ENCODE data around the gene COPS2. TPM values are rescaled to one million over a fixed set of nuclear protein-coding genes. Genes with fewer than 3 reads are reported as not detected.

COPS2 gene
- total and polyA plus RNA-seq, 2 experiments from 2014 or later, result 37.4 to 97.9 TPM

- TF ChIP-seq EZH2phosphoT487 (IDR thresholded peaks at IDR 0.05; ENCODE audit: low read depth, severe bottlenecking, unreplicated experiment) (no peak), CTCF (IDR thresholded peaks at IDR 0.05; ENCODE audit: poor library complexity) (no peak), EZH2 (IDR thresholded peaks at IDR 0.05; ENCODE audit: borderline replicate concordance) (no peak)
- H3K79me2 ChIP-seq, result no peaks in the 10 kb centered on the region
- no peaks in the 10 kb centered on the region for H3K36me3 ChIP-seq (replicated peaks; ENCODE audit: insufficient read depth, low read depth)
- no peaks in the 10 kb centered on the region for H3K9me2 ChIP-seq (replicated peaks; ENCODE audit: insufficient read depth)
- H3K4me1 ChIP-seq (ENCODE audit: insufficient read depth), result no peaks in the 10 kb centered on the region
- H3K27ac ChIP-seq, result no peak overlapping the region
- DNase-seq (ENCODE audit: low spot score), result no peak
- no peak overlapping the region for H2AFZ ChIP-seq
- no peaks in the 10 kb centered on the region for H3K27me3 ChIP-seq
- H3K4me3 ChIP-seq, result no peak overlapping the region
- 68% methylated on average over 2 of the region's 2 CpGs for WGBS (ENCODE audit: low lambda C conversion rate, missing lambda C conversion rate)
- H3K4me2 ChIP-seq, result no peak overlapping the region
- no peaks in the 10 kb centered on the region for H4K20me1 ChIP-seq (ENCODE audit: insufficient read depth, poor library complexity, severe bottlenecking)
- H3K9me3 ChIP-seq (ENCODE audit: low read depth), result no peaks in the 10 kb centered on the region
These were observed 31.0 kb downstream of the COPS2 start for GRCh38 chr15:49124371-49124770.

GRCh38 chr15:49122541-49123062, 32.8 kb downstream of the COPS2 start:
- Histone ChIP-seq H3K9me3 (ENCODE audit: low read depth) (no peaks in the 10 kb centered on the region), H3K9me2 (replicated peaks; ENCODE audit: insufficient read depth) (no peaks in the 10 kb centered on the region), H4K20me1 (ENCODE audit: insufficient read depth, poor library complexity, severe bottlenecking) (no peaks in the 10 kb centered on the region), H3K4me2 (no peak overlapping the region), H3K4me3 (no peak overlapping the region), H3K36me3 (replicated peaks; ENCODE audit: insufficient read depth, low read depth) (no peaks in the 10 kb centered on the region), H3K27me3 (no peaks in the 10 kb centered on the region), H2AFZ (no peak overlapping the region), H3K27ac (no peak overlapping the region), H3K4me1 (ENCODE audit: insufficient read depth) (no peaks in the 10 kb centered on the region), H3K79me2 (no peaks in the 10 kb centered on the region)
- 69% methylated on average over 1 of the region's 1 CpG for WGBS (ENCODE audit: low lambda C conversion rate, missing lambda C conversion rate)
- DNase-seq (ENCODE audit: low spot score), result no peak
- TF ChIP-seq CTCF (IDR thresholded peaks at IDR 0.05; ENCODE audit: poor library complexity), result no peak
- TF ChIP-seq EZH2phosphoT487 (IDR thresholded peaks at IDR 0.05; ENCODE audit: low read depth, severe bottlenecking, unreplicated experiment), result no peak
- no peak for TF ChIP-seq EZH2 (IDR thresholded peaks at IDR 0.05; ENCODE audit: borderline replicate concordance)

GRCh38 chr15:49121901-49122300, 33.5 kb downstream of the COPS2 start:
- H3K27ac ChIP-seq, result no peak overlapping the region
- no peaks in the 10 kb centered on the region for H3K79me2 ChIP-seq
- WGBS (ENCODE audit: low lambda C conversion rate, missing lambda C conversion rate), result 75% methylated on average over 1 of the region's 1 CpG
- no peaks in the 10 kb centered on the region for H3K36me3 ChIP-seq (replicated peaks; ENCODE audit: insufficient read depth, low read depth)
- no peak overlapping the region for H3K4me3 ChIP-seq
- no peaks in the 10 kb centered on the region for H3K27me3 ChIP-seq
- no peak overlapping the region for H2AFZ ChIP-seq
- no peaks in the 10 kb centered on the region for H3K9me3 ChIP-seq (ENCODE audit: low read depth)
- DNase-seq (ENCODE audit: low spot score), result no peak
- H3K4me2 ChIP-seq, result no peak overlapping the region
- H3K9me2 ChIP-seq (replicated peaks; ENCODE audit: insufficient read depth), result no peaks in the 10 kb centered on the region
- no peaks in the 10 kb centered on the region for H3K4me1 ChIP-seq (ENCODE audit: insufficient read depth)
- no peaks in the 10 kb centered on the region for H4K20me1 ChIP-seq (ENCODE audit: insufficient read depth, poor library complexity, severe bottlenecking)
- no peak for TF ChIP-seq EZH2 (IDR thresholded peaks at IDR 0.05; ENCODE audit: borderline replicate concordance)

- no peak overlapping the region for H3K4me2 ChIP-seq
- no peaks in the 10 kb centered on the region for H4K20me1 ChIP-seq (ENCODE audit: insufficient read depth, poor library complexity, severe bottlenecking)
- H2AFZ ChIP-seq, result no peak overlapping the region
- no peak for TF ChIP-seq CTCF (IDR thresholded peaks at IDR 0.05; ENCODE audit: poor library complexity)
- TF ChIP-seq EZH2phosphoT487 (IDR thresholded peaks at IDR 0.05; ENCODE audit: low read depth, severe bottlenecking, unreplicated experiment), result no peak
- TF ChIP-seq EZH2 (IDR thresholded peaks at IDR 0.05; ENCODE audit: borderline replicate concordance), result no peak
- H3K9me3 ChIP-seq (ENCODE audit: low read depth), result no peaks in the 10 kb centered on the region
- H3K79me2 ChIP-seq, result no peaks in the 10 kb centered on the region
- H3K4me3 ChIP-seq, result no peak overlapping the region
- H3K27me3 ChIP-seq, result no peaks in the 10 kb centered on the region
- no peaks in the 10 kb centered on the region for H3K9me2 ChIP-seq (replicated peaks; ENCODE audit: insufficient read depth)
- DNase-seq (ENCODE audit: low spot score), result no peak
- no peaks in the 10 kb centered on the region for H3K36me3 ChIP-seq (replicated peaks; ENCODE audit: insufficient read depth, low read depth)
- no peak overlapping the region for H3K27ac ChIP-seq
- no peaks in the 10 kb centered on the region for H3K4me1 ChIP-seq (ENCODE audit: insufficient read depth)
- WGBS (ENCODE audit: low lambda C conversion rate, missing lambda C conversion rate), result 71% methylated on average over 4 of the region's 4 CpGs
These were observed 34.6 kb downstream of the COPS2 start for GRCh38 chr15:49120832-49121231.
